ENCODE measurements around the gene KRT9. TPM values are rescaled to one million over a fixed set of nuclear protein-coding genes. Genes with fewer than 3 reads are reported as not detected.

The KRT9 gene
- total RNA-seq, 1 experiment from 2014 or later, result 0.21 TPM

- intact Hi-C loops (cut with micrococcal nuclease), result no loop called here
- H3K4me1 Mint-ChIP-seq (ENCODE audit: insufficient read depth, unreplicated experiment), result peaks cover 48% of the 10 kb centered on the region
Observed at GRCh38 chr17:41522301-41523224, 49.3 kb downstream of the KRT9 start.

GRCh38 chr17:41521574-41522261 is 50.1 kb downstream of the KRT9 start:
- no TSS peak for BruUV-seq (replicated peaks)
- peak overlapping the region; percentile 49 for H3K4me3 Mint-ChIP-seq (ENCODE audit: unreplicated experiment)
- TF ChIP-seq CTCF (IDR thresholded peaks at IDR 0.05; ENCODE audit: unreplicated experiment), result no peak
- peak overlapping the region; percentile 88 for H3K27ac Mint-ChIP-seq (ENCODE audit: low read depth, unreplicated experiment)
- ChIA-PET CTCF (interaction anchor here (0.6 to 7.6 kb wide), 5 partner anchors 10 to 199 kb away, joined by 3 to 80 read pairs (median 3); no protein-coding TSS in a partner anchor), POLR2A (interaction anchor here (0.6 to 7.2 kb wide), 13 partner anchors 8 to 974 kb away, joined by 3 to 83 read pairs (median 6); partner anchors contain the start of gene KRT17)
- H3K36me3 Mint-ChIP-seq (ENCODE audit: insufficient read depth, unreplicated experiment), result peaks cover 20% of the 10 kb centered on the region
- DNase-seq (ENCODE audit: unreplicated experiment), result peak; percentile 87
- H3K27me3 Mint-ChIP-seq (ENCODE audit: insufficient read depth, unreplicated experiment), result no peaks in the 10 kb centered on the region
- no peaks in the 10 kb centered on the region for H3K9me3 Mint-ChIP-seq (ENCODE audit: unreplicated experiment)
- H3K4me1 Mint-ChIP-seq (ENCODE audit: insufficient read depth, unreplicated experiment), result peaks cover 55% of the 10 kb centered on the region
- intact Hi-C loops (cut with micrococcal nuclease), result no loop called here

More at GRCh38 chr17:41522301-41523224, 49.3 kb downstream of the KRT9 start:
- BruUV-seq (replicated peaks), result no TSS peak
- no peak overlapping the region for H3K4me3 Mint-ChIP-seq (ENCODE audit: unreplicated experiment)
- peak; percentile 50 for DNase-seq (ENCODE audit: unreplicated experiment)
- H3K9me3 Mint-ChIP-seq (ENCODE audit: unreplicated experiment), result no peaks in the 10 kb centered on the region
- ChIA-PET CTCF (interaction anchor here (0.6 to 7.6 kb wide), 3 partner anchors 26 to 200 kb away, joined by 3 to 80 read pairs (median 3); no protein-coding TSS in a partner anchor), POLR2A (interaction anchor here (0.6 to 7.2 kb wide), 8 partner anchors 8 to 385 kb away, joined by 3 to 83 read pairs (median 6); no protein-coding TSS in a partner anchor)
- peaks cover 13% of the 10 kb centered on the region for H3K36me3 Mint-ChIP-seq (ENCODE audit: insufficient read depth, unreplicated experiment)
- H3K27me3 Mint-ChIP-seq (ENCODE audit: insufficient read depth, unreplicated experiment), result no peaks in the 10 kb centered on the region
- peak overlapping the region; percentile 88 for H3K27ac Mint-ChIP-seq (ENCODE audit: low read depth, unreplicated experiment)
- TF ChIP-seq CTCF (IDR thresholded peaks at IDR 0.05; ENCODE audit: unreplicated experiment), result no peak

DNA sequence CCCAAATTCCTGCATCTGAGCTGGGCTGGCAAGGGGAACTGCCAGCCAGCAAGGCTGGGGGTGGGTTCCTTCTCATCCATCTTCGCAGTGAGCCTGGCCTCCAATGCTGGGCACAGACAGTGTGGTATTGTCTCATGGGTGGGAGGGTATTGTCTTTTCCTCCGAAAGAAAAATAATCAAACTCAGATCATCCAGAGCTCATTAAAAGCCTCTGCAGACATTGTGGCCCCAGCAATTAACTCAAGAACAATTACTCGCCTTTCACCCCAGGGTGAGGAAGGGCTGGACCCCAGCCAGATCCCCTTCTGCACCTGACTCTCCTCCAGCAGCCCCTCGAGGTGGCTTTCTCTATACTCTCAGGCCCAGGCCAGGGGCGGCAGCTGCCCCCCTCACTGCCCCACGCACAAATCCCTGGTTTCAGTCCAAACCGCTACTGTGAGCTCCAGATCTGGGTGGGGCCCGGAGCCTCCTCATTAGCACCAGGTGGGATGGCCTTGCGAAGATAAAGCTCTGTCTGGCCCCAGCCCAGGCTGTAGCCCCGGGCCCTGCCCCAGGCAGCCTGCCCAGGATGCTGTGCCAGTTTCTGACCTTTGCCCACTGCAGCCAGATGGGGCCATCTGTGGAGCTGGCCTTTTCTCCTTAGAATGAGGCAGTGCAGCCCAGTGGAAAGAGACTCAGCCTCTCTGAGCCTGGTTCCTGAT is 50.9 kb downstream of the KRT9 start:
- CTCF ChIA-PET, result interaction anchor here (0.6 to 7.6 kb wide), 7 partner anchors 11 to 1046 kb away, joined by 3 to 80 read pairs (median 3); partner anchors contain the start of gene MLX
- H3K27me3 Mint-ChIP-seq (ENCODE audit: insufficient read depth, unreplicated experiment), result no peaks in the 10 kb centered on the region
- intact Hi-C loops (cut with micrococcal nuclease), result no loop called here
- TSS peak; percentile 47 for BruUV-seq (replicated peaks)
- no peak for TF ChIP-seq CTCF (IDR thresholded peaks at IDR 0.05; ENCODE audit: unreplicated experiment)
- DNase-seq (ENCODE audit: unreplicated experiment), result peak; percentile 55
- H3K4me1 Mint-ChIP-seq (ENCODE audit: insufficient read depth, unreplicated experiment), result peaks cover 55% of the 10 kb centered on the region
- peak overlapping the region; percentile 49 for H3K4me3 Mint-ChIP-seq (ENCODE audit: unreplicated experiment)
- POLR2A ChIA-PET, result interaction anchor here (0.6 to 7.2 kb wide), 13 partner anchors 9 to 760 kb away, joined by 3 to 83 read pairs (median 6); partner anchors contain the start of gene KRT17
- H3K27ac Mint-ChIP-seq (ENCODE audit: low read depth, unreplicated experiment), result peak overlapping the region; percentile 88
- H3K36me3 Mint-ChIP-seq (ENCODE audit: insufficient read depth, unreplicated experiment), result peaks cover 23% of the 10 kb centered on the region
- H3K9me3 Mint-ChIP-seq (ENCODE audit: unreplicated experiment), result no peaks in the 10 kb centered on the region

Data from MCF 10A (cell line).